Neuronal stem cell (in vitro differentiated cells): ENCODE measurements around the gene NAP1L4.

Experiments used
- DNase-seq: peaks from one replicate; pipeline ENCODE4 v3.0.0-alpha.2; 2013; ENCODE audit warnings: low spot score
- H2AFZ ChIP-seq: one replicate; pipeline ENCODE4 v1.6.1; 2013; ENCODE audit warnings: mild to moderate bottlenecking, low read length, inconsistent platforms
- H2AK5ac ChIP-seq: 2 replicates; pipeline ENCODE4 v1.6.1; 2013; ENCODE audit warnings: low read depth, mild to moderate bottlenecking, inconsistent platforms, low read length, moderate library complexity, mixed read lengths
- H2BK120ac ChIP-seq: 2 replicates; pipeline ENCODE4 v1.6.1; 2013; ENCODE audit warnings: low read depth, mild to moderate bottlenecking, inconsistent platforms, low read length, moderate library complexity, mixed read lengths
- H2BK12ac ChIP-seq: one replicate; pipeline ENCODE4 v1.6.1; 2013; ENCODE audit warnings: low read length, inconsistent platforms
- H2BK15ac ChIP-seq: 2 replicates; pipeline ENCODE4 v1.6.1; 2013; ENCODE audit warnings: mild to moderate bottlenecking, low read length, inconsistent platforms, mixed read lengths
- H2BK5ac ChIP-seq: one replicate; pipeline ENCODE4 v1.6.1; 2013; ENCODE audit warnings: inconsistent platforms, mild to moderate bottlenecking, low read length, moderate library complexity
- H3K14ac ChIP-seq: one replicate; pipeline ENCODE4 v1.6.1; 2013; ENCODE audit warnings: low read length, inconsistent platforms
- H3K18ac ChIP-seq: 2 replicates; pipeline ENCODE4 v1.6.1; 2013; ENCODE audit warnings: low read length, inconsistent platforms
- H3K23ac ChIP-seq: 2 replicates; pipeline ENCODE4 v1.6.1; 2013; ENCODE audit warnings: low read depth, mild to moderate bottlenecking, mixed read lengths, low read length, inconsistent platforms; ENCODE audit not compliant: poor library complexity
- H3K27ac ChIP-seq: replicated peaks from 3 replicates; pipeline ENCODE4 v1.5.1; 2013; ENCODE audit warnings: low read length, inconsistent platforms
- H3K27me3 ChIP-seq, 3 experiments: 2 replicates each; pipeline ENCODE4 v1.6.1; 2013; ENCODE audit warnings: low read length in 3 of 3, mild to moderate bottlenecking in 2 of 3, inconsistent platforms in 1 of 3, low read depth in 1 of 3, mixed read lengths in 1 of 3, moderate library complexity in 1 of 3; ENCODE audit not compliant: control insufficient read depth in 3 of 3, insufficient read depth in 3 of 3
- H3K36me3 ChIP-seq, 2 donors: replicated peaks in 1 of 2; 2 replicates each; pipeline ENCODE4 v1.6.1; 2013; ENCODE audit warnings: low read length in 2 of 2; ENCODE audit not compliant: control insufficient read depth in 2 of 2, insufficient read depth in 2 of 2
- H3K4ac ChIP-seq: 2 replicates; pipeline ENCODE4 v1.6.1; 2013; ENCODE audit warnings: inconsistent platforms, mild to moderate bottlenecking, low read length, moderate library complexity
- H3K4me1 ChIP-seq, 2 donors: 1 replicate in 1 of 2; 2 replicates in 1 of 2; pipeline ENCODE4 v1.6.1; 2013; ENCODE audit warnings: low read length in 2 of 2, low read depth in 1 of 2; ENCODE audit not compliant: control insufficient read depth in 2 of 2, insufficient read depth in 1 of 2
- H3K4me2 ChIP-seq: one replicate; pipeline ENCODE4 v1.6.1; 2013; ENCODE audit warnings: mild to moderate bottlenecking, low read length, inconsistent platforms; ENCODE audit not compliant: insufficient read depth, poor library complexity, severe bottlenecking
- H3K4me3 ChIP-seq, 2 donors: 2 replicates each; pipeline ENCODE4 v1.5.1; 2013; ENCODE audit warnings: low read length in 2 of 2, mild to moderate bottlenecking in 2 of 2, inconsistent platforms in 1 of 2, moderate library complexity in 1 of 2
- H3K79me1 ChIP-seq: one replicate; pipeline ENCODE4 v1.6.1; 2013; ENCODE audit warnings: low read depth, mild to moderate bottlenecking, inconsistent platforms, low read length, moderate library complexity
- H3K9ac ChIP-seq: one replicate; pipeline ENCODE4 v1.6.1; 2013; ENCODE audit warnings: mild to moderate bottlenecking, low read depth, low read length, inconsistent platforms; ENCODE audit not compliant: poor library complexity
- H3K9me3 ChIP-seq, 2 donors: replicated peaks in 1 of 2; 2 replicates each; pipeline versions ENCODE3 to v1.6.1; 2013; ENCODE audit warnings: low read length in 2 of 2, mild to moderate bottlenecking in 2 of 2, inconsistent platforms in 1 of 2, low read depth in 1 of 2, mixed read lengths in 1 of 2, moderate library complexity in 1 of 2; ENCODE audit not compliant: control insufficient read depth in 2 of 2, insufficient read depth in 1 of 2
- H4K8ac ChIP-seq: one replicate; pipeline ENCODE4 v1.6.1; 2013; ENCODE audit warnings: low read depth, mild to moderate bottlenecking, inconsistent platforms, low read length, moderate library complexity
- H4K91ac ChIP-seq: one replicate; pipeline ENCODE4 v1.6.1; 2013; ENCODE audit warnings: low read length, low read depth, mild to moderate bottlenecking, inconsistent platforms; ENCODE audit not compliant: poor library complexity
- WGBS, 2 donors: extraction: QIAGEN DNeasy Blood & Tissue Kit; methylation state at CpG; one replicate each; pipeline ENCODE4 v1.1.7; 2013; ENCODE audit warnings: missing lambda C conversion rate in 2 of 2, mixed read lengths in 1 of 2; ENCODE audit not compliant: insufficient read length in 2 of 2, insufficient replicate concordance in 1 of 2; ENCODE audit errors: extremely low coverage in 2 of 2; 5-methylcytosine and 5-hydroxymethylcytosine counted together

The NAP1L4 gene

GRCh38 chr11:3028813-3029212 is 36.7 kb upstream of the NAP1L4 start:
- no peak overlapping the region for H3K14ac ChIP-seq
- no peak overlapping the region for H3K4me2 ChIP-seq
- H3K18ac ChIP-seq, result no peak overlapping the region
- H2BK15ac ChIP-seq, result no peak overlapping the region
- H2AFZ ChIP-seq, result no peak overlapping the region
- no CpG with 5 or more reads among the region's 9 CpGs for WGBS, 2 donors
- no peak overlapping the region for H2BK5ac ChIP-seq
- no peaks in the 10 kb centered on the region for H3K4me1 ChIP-seq
- H3K23ac ChIP-seq, result no peak overlapping the region
- H3K9me3 ChIP-seq, result no peaks in the 10 kb centered on the region
- no peak overlapping the region for H3K4me3 ChIP-seq
- H3K9ac ChIP-seq, result no peak overlapping the region
- peaks cover 6% of the 10 kb centered on the region for H3K79me1 ChIP-seq
- no peak overlapping the region for H2AK5ac ChIP-seq
- peaks cover 33 to 88% of the 10 kb centered on the region in 2 donors for H3K36me3 ChIP-seq
- no peak overlapping the region for H2BK12ac ChIP-seq
- no peak overlapping the region for H2BK120ac ChIP-seq
- no peaks in the 10 kb centered on the region for H3K27me3 ChIP-seq
- no peak overlapping the region for H3K4ac ChIP-seq
- H4K8ac ChIP-seq, result no peak overlapping the region
- H4K91ac ChIP-seq, result no peak overlapping the region
- no peak overlapping the region for H3K27ac ChIP-seq
- no peak for DNase-seq

GRCh38 chr11:3026803-3027202 is 34.7 kb upstream of the NAP1L4 start:
- Histone ChIP-seq H3K4me3 (no peak overlapping the region), H2AFZ (no peak overlapping the region)
- no peak for DNase-seq

GRCh38 chr11:3022982-3023381 is 30.9 kb upstream of the NAP1L4 start:
- Histone ChIP-seq H2BK5ac (no peak overlapping the region), H3K4me3 (no peak overlapping the region), H4K91ac (no peak overlapping the region), H3K9me3 (peaks cover 0 to 2% of the 10 kb centered on the region in 2 donors), H3K36me3 (peaks cover 30 to 81% of the 10 kb centered on the region in 2 donors), H4K8ac (no peak overlapping the region), H2AK5ac (no peak overlapping the region), H3K4me1 (peaks cover 7 to 10% of the 10 kb centered on the region in 2 donors), H3K27ac (no peak overlapping the region), H2BK120ac (no peak overlapping the region), H3K9ac (no peak overlapping the region), H3K23ac (no peak overlapping the region), H3K79me1 (peaks cover 3% of the 10 kb centered on the region), H3K27me3 (no peaks in the 10 kb centered on the region), H2BK12ac (no peak overlapping the region), H3K4ac (no peak overlapping the region), H3K18ac (no peak overlapping the region), H3K4me2 (no peak overlapping the region), H3K14ac (no peak overlapping the region), H2BK15ac (no peak overlapping the region), H2AFZ (no peak overlapping the region)
- DNase-seq, result no peak
- no CpG with 5 or more reads among the region's 4 CpGs for WGBS, 2 donors

More at GRCh38 chr11:3026803-3027202, 34.7 kb upstream of the NAP1L4 start:
- no peak overlapping the region for H2BK12ac ChIP-seq
- no peak overlapping the region for H2BK120ac ChIP-seq
- H3K14ac ChIP-seq, result no peak overlapping the region
- H3K18ac ChIP-seq, result no peak overlapping the region
- H4K8ac ChIP-seq, result no peak overlapping the region
- H3K27me3 ChIP-seq, result no peaks in the 10 kb centered on the region
- H3K36me3 ChIP-seq, result peaks cover 32 to 86% of the 10 kb centered on the region in 2 donors
- H2BK15ac ChIP-seq, result no peak overlapping the region
- H3K4me2 ChIP-seq, result no peak overlapping the region
- peak overlapping the region; percentile 50 for H3K9ac ChIP-seq
- H3K27ac ChIP-seq, result no peak overlapping the region
- H3K23ac ChIP-seq, result peak overlapping the region; percentile 52
- no peak overlapping the region for H2BK5ac ChIP-seq
- peaks cover 0 to 7% of the 10 kb centered on the region in 2 donors for H3K4me1 ChIP-seq
- H3K4ac ChIP-seq, result no peak overlapping the region
- WGBS, 2 donors, result no CpG with 5 or more reads among the region's 8 CpGs
- H3K9me3 ChIP-seq, result no peaks in the 10 kb centered on the region
- H3K79me1 ChIP-seq, result peaks cover 3% of the 10 kb centered on the region
- no peak overlapping the region for H2AK5ac ChIP-seq
- H4K91ac ChIP-seq, result no peak overlapping the region

GRCh38 chr11:3022300-3022967 is 30.3 kb upstream of the NAP1L4 start:
- H2BK12ac ChIP-seq, result no peak overlapping the region
- no peak for DNase-seq
- H3K18ac ChIP-seq, result no peak overlapping the region
- H3K9me3 ChIP-seq, result peaks cover 0 to 2% of the 10 kb centered on the region in 2 donors
- peaks cover 33 to 81% of the 10 kb centered on the region in 2 donors for H3K36me3 ChIP-seq
- no peaks in the 10 kb centered on the region for H3K27me3 ChIP-seq
- no peak overlapping the region for H4K91ac ChIP-seq
- no CpG with 5 or more reads among the region's 14 CpGs for WGBS, 2 donors
- no peak overlapping the region for H2BK15ac ChIP-seq
- no peak overlapping the region for H3K4me2 ChIP-seq
- H3K4ac ChIP-seq, result no peak overlapping the region
- H3K23ac ChIP-seq, result no peak overlapping the region
- no peak overlapping the region for H2AFZ ChIP-seq
- peaks cover 3% of the 10 kb centered on the region for H3K79me1 ChIP-seq
- H3K4me3 ChIP-seq, result peak overlapping the region in 1 of 2 donors; percentile 18
- no peak overlapping the region for H3K27ac ChIP-seq
- no peak overlapping the region for H4K8ac ChIP-seq
- H3K9ac ChIP-seq, result no peak overlapping the region
- no peak overlapping the region for H2AK5ac ChIP-seq
- no peak overlapping the region for H2BK120ac ChIP-seq
- H3K14ac ChIP-seq, result no peak overlapping the region
- no peak overlapping the region for H2BK5ac ChIP-seq
- H3K4me1 ChIP-seq, result peaks cover 7 to 10% of the 10 kb centered on the region in 2 donors
